ENCODE results near the gene RYR2. TPM values are rescaled to one million over a fixed set of nuclear protein-coding genes. Genes with fewer than 3 reads are reported as not detected.
A peak's percentile ranks its signal among the peaks of the same experiment; 100 is the strongest.

RYR2 gene
- total RNA-seq, 1 experiment from 2014 or later, result 4.0 TPM

DNA sequence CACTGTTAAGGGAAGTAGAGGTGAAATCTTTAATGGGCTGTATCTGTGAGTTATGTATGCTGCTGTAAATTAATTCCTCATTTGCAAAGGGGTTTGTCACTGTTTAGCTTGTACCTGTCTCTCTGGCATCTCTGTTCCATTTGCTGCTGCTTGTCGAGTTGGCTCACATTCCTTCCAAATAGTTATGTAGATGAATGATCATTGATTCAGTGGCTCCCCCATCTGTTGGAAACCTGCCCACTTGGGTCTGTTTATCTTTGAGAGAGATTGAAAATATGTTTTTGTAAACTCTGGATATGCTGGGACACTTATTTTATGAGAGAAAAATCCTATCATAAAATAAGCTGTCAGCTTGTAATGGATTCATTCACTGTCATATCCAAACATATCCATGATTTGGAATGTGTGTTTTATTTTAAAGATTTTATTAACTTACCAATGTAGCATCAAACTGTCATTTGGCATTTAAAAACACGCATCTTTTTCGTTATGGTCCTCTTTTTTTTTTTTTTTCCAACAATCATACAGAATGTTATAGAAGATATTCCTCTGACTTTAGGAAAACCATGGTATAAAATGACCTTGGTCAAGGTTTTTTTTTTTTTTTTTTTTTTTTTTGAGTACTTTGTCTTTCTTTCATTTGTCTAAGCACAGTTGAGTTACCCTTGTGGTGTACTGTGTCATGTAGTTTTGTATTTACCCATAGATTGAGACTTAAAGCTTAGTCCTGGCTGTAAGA is 3.5 kb downstream of the RYR2 start:
- H3K9me3 Mint-ChIP-seq (ENCODE audit: unreplicated experiment), result no peaks in the 10 kb centered on the region
- H3K27ac Mint-ChIP-seq (ENCODE audit: low read depth, unreplicated experiment), result no peak overlapping the region
- TF ChIP-seq, protein P1, sequence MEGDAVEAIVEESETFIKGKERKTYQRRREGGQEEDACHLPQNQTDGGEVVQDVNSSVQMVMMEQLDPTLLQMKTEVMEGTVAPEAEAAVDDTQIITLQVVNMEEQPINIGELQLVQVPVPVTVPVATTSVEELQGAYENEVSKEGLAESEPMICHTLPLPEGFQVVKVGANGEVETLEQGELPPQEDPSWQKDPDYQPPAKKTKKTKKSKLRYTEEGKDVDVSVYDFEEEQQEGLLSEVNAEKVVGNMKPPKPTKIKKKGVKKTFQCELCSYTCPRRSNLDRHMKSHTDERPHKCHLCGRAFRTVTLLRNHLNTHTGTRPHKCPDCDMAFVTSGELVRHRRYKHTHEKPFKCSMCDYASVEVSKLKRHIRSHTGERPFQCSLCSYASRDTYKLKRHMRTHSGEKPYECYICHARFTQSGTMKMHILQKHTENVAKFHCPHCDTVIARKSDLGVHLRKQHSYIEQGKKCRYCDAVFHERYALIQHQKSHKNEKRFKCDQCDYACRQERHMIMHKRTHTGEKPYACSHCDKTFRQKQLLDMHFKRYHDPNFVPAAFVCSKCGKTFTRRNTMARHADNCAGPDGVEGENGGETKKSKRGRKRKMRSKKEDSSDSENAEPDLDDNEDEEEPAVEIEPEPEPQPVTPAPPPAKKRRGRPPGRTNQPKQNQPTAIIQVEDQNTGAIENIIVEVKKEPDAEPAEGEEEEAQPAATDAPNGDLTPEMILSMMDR (IDR thresholded peaks at IDR 0.05; ENCODE audit: unreplicated experiment), result no peak
- intact Hi-C loops (cut with micrococcal nuclease), result no loop called here
- DNase-seq (ENCODE audit: unreplicated experiment), result peak; percentile 41
- H3K27me3 Mint-ChIP-seq (ENCODE audit: insufficient read depth, unreplicated experiment), result no peaks in the 10 kb centered on the region
- peaks cover 5% of the 10 kb centered on the region for H3K4me1 Mint-ChIP-seq (ENCODE audit: insufficient read depth, unreplicated experiment)
- POLR2A ChIA-PET, result no interaction called here
- CTCF ChIA-PET, result no interaction called here
- BruUV-seq (replicated peaks), result no TSS peak
- H3K36me3 Mint-ChIP-seq (ENCODE audit: insufficient read depth, unreplicated experiment), result no peaks in the 10 kb centered on the region
- H3K4me3 Mint-ChIP-seq (ENCODE audit: unreplicated experiment), result no peak overlapping the region

DNA sequence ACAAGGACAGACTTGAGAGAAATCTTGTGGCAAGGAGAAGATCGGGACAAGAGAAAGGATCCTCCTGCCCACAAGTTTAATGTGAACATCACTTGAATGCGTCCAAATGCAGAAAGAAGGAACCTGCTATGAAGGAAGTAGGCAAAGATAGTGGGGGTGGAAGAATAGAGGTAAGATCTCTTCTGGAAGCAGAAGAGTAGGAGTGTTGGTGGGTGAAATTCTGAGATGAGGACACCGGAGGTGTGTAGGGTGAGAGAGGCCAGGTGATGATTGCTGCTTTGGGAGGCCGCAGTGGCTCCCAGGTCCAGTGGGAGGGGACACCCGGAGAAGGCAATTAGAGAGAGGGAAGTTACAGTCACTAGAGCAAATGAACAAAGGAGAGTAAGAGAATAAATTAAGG is 6.8 kb downstream of the RYR2 start:
- BruUV-seq (replicated peaks), result no TSS peak
- Mint-ChIP-seq H3K4me3 (ENCODE audit: unreplicated experiment) (no peak overlapping the region), H3K4me1 (ENCODE audit: insufficient read depth, unreplicated experiment) (no peaks in the 10 kb centered on the region), H3K27ac (ENCODE audit: low read depth, unreplicated experiment) (no peak overlapping the region), H3K9me3 (ENCODE audit: unreplicated experiment) (no peaks in the 10 kb centered on the region), H3K36me3 (ENCODE audit: insufficient read depth, unreplicated experiment) (no peaks in the 10 kb centered on the region), H3K27me3 (ENCODE audit: insufficient read depth, unreplicated experiment) (peaks cover 22% of the 10 kb centered on the region)
- ChIA-PET POLR2A (no interaction called here), CTCF (no interaction called here)
- TF ChIP-seq, protein P1 (IDR thresholded peaks at IDR 0.05; ENCODE audit: unreplicated experiment), result no peak
- DNase-seq (ENCODE audit: unreplicated experiment), result no peak
- intact Hi-C loops (cut with micrococcal nuclease), result no loop called here

DNA sequence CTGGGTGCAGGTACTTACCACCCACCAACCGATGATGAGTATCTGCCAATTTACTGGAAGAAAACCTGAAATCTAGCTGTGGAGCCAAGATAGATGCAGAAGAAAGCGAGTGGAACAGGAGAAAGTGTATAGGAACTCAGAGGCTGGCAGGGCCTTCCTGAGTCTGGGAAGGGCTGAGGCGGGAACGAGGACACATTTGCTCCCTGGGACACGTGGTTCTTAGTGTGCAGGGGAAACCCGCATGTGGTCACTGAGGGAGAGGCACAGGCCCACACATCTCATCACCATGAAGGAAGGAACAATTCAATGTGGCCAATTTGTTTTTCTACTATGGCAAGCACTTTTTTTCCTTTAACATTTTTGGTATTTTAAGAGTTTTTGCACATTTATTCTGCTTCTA is 8.2 kb downstream of the RYR2 start:
- intact Hi-C loops (cut with micrococcal nuclease), result no loop called here
- H3K4me3 Mint-ChIP-seq (ENCODE audit: unreplicated experiment), result no peak overlapping the region
- no peak overlapping the region for H3K27ac Mint-ChIP-seq (ENCODE audit: low read depth, unreplicated experiment)
- H3K36me3 Mint-ChIP-seq (ENCODE audit: insufficient read depth, unreplicated experiment), result peaks cover 2% of the 10 kb centered on the region
- H3K27me3 Mint-ChIP-seq (ENCODE audit: insufficient read depth, unreplicated experiment), result peaks cover 36% of the 10 kb centered on the region
- DNase-seq (ENCODE audit: unreplicated experiment), result no peak
- no peaks in the 10 kb centered on the region for H3K4me1 Mint-ChIP-seq (ENCODE audit: insufficient read depth, unreplicated experiment)
- ChIA-PET POLR2A (no interaction called here), CTCF (no interaction called here)
- no TSS peak for BruUV-seq (replicated peaks)
- no peaks in the 10 kb centered on the region for H3K9me3 Mint-ChIP-seq (ENCODE audit: unreplicated experiment)
- TF ChIP-seq, protein P1 (IDR thresholded peaks at IDR 0.05; ENCODE audit: unreplicated experiment), result no peak

DNA sequence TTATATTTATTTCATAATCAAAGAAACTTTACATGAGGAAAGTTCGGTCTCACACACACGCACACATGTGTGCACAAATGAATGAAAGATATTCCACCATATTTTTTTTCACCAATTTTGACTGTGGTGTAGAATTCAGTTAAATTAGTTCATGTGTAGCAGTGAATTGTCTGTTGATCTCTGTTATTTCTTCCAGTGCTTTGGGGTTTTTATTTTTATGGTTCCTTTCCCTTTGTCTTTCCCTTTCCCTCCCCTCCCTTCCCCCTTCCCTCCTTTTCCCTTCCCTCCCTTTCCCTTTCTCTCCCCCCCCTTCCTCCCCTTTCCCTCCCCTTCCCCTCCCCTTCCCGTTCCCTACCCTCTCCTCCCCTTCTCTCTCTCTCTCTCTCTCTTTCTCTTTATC is 8.9 kb downstream of the RYR2 start:
- intact Hi-C loops (cut with micrococcal nuclease), result no loop called here
- POLR2A ChIA-PET, result no interaction called here
- H3K4me1 Mint-ChIP-seq (ENCODE audit: insufficient read depth, unreplicated experiment), result no peaks in the 10 kb centered on the region
- H3K9me3 Mint-ChIP-seq (ENCODE audit: unreplicated experiment), result no peaks in the 10 kb centered on the region
- CTCF ChIA-PET, result no interaction called here
- no TSS peak for BruUV-seq (replicated peaks)
- no peak overlapping the region for H3K4me3 Mint-ChIP-seq (ENCODE audit: unreplicated experiment)
- TF ChIP-seq, protein P1 (IDR thresholded peaks at IDR 0.05; ENCODE audit: unreplicated experiment), result no peak
- H3K27ac Mint-ChIP-seq (ENCODE audit: low read depth, unreplicated experiment), result no peak overlapping the region
- peaks cover 43% of the 10 kb centered on the region for H3K27me3 Mint-ChIP-seq (ENCODE audit: insufficient read depth, unreplicated experiment)
- no peak for DNase-seq (ENCODE audit: unreplicated experiment)
- peaks cover 6% of the 10 kb centered on the region for H3K36me3 Mint-ChIP-seq (ENCODE audit: insufficient read depth, unreplicated experiment)

Data from MCF 10A (cell line).